Measurements from ENCODE around the gene NDUFB5.
A peak's percentile ranks its signal among the peaks of the same experiment; 100 is the strongest.

The NDUFB5 gene

GRCh38 chr3:179562591-179563270 is 41.9 kb upstream of the NDUFB5 start, which contains the start of gene ACTL6A:
TSS of gene ACTL6A (plus strand) at chr3:179562926. CDS start at chr3:179563093, 167 bp downstream.
- Histone ChIP-seq H3K36me3 (ENCODE audit: insufficient read depth, low read length) (no peaks in the 10 kb centered on the region), H3K4me2 (ENCODE audit: low read length) (peak within 1 kb of the TSS; percentile 88), H3K9ac (ENCODE audit: low read length) (peak within 1 kb of the TSS; percentile 85), H3K9me2 (ENCODE audit: low read depth, low read length) (no peaks in the 10 kb centered on the region), H4K20me1 (ENCODE audit: insufficient read depth, low read length) (no peaks in the 10 kb centered on the region), H3K4me1 (ENCODE audit: insufficient read depth, low read length, severe bottlenecking) (peaks cover 23% of the 10 kb centered on the region), H3K27me3 (ENCODE audit: insufficient read depth, low read length) (no peaks in the 10 kb centered on the region), H3F3A (ENCODE audit: insufficient read depth, low read length) (no peaks in the 10 kb centered on the region), H2AFZ (ENCODE audit: low read length) (peak within 1 kb of the TSS; percentile 44), H3K4me3 (ENCODE audit: low read depth, low read length, poor library complexity, severe bottlenecking) (peak within 1 kb of the TSS; percentile 84), H3K27ac (ENCODE audit: low read depth, low read length, poor library complexity, severe bottlenecking) (peak within 1 kb of the TSS; percentile 77), H3K9me3 (ENCODE audit: low read length) (no peaks in the 10 kb centered on the region), H3K79me2 (ENCODE audit: insufficient read depth, low read length) (peaks cover 46% of the 10 kb centered on the region)
- TF ChIP-seq CTCF (IDR thresholded peaks at IDR 0.05; ENCODE audit: low read length) (no peak), EZH2 (IDR thresholded peaks at IDR 0.05; ENCODE audit: borderline replicate concordance, low read length) (no peak)

- H3K4me2 ChIP-seq (ENCODE audit: low read length), result peak overlapping the region; percentile 88
- no peaks in the 10 kb centered on the region for H3K36me3 ChIP-seq (ENCODE audit: insufficient read depth, low read length)
- H3K9me2 ChIP-seq (ENCODE audit: low read depth, low read length), result no peaks in the 10 kb centered on the region
- peak overlapping the region; percentile 85 for H3K9ac ChIP-seq (ENCODE audit: low read length)
- H3F3A ChIP-seq (ENCODE audit: insufficient read depth, low read length), result no peaks in the 10 kb centered on the region
- peaks cover 23% of the 10 kb centered on the region for H3K4me1 ChIP-seq (ENCODE audit: insufficient read depth, low read length, severe bottlenecking)
- H3K79me2 ChIP-seq (ENCODE audit: insufficient read depth, low read length), result peaks cover 50% of the 10 kb centered on the region
- peak overlapping the region; percentile 84 for H3K4me3 ChIP-seq (ENCODE audit: low read depth, low read length, poor library complexity, severe bottlenecking)
- no peak overlapping the region for H2AFZ ChIP-seq (ENCODE audit: low read length)
- H3K27ac ChIP-seq (ENCODE audit: low read depth, low read length, poor library complexity, severe bottlenecking), result peak overlapping the region; percentile 22
- no peaks in the 10 kb centered on the region for H4K20me1 ChIP-seq (ENCODE audit: insufficient read depth, low read length)
- no peak for TF ChIP-seq EZH2 (IDR thresholded peaks at IDR 0.05; ENCODE audit: borderline replicate concordance, low read length)
- peak; percentile 34; the same call in 1 of the 2 replicates for TF ChIP-seq CTCF (IDR thresholded peaks at IDR 0.05; ENCODE audit: low read length)
- H3K9me3 ChIP-seq (ENCODE audit: low read length), result no peaks in the 10 kb centered on the region
- H3K27me3 ChIP-seq (ENCODE audit: insufficient read depth, low read length), result no peaks in the 10 kb centered on the region
Measured at GRCh38 chr3:179563271-179563783, 41.3 kb upstream of the NDUFB5 start.

GRCh38 chr3:179565496-179565895 is 39.1 kb upstream of the NDUFB5 start:
- H3K9me2 ChIP-seq (ENCODE audit: low read depth, low read length), result no peaks in the 10 kb centered on the region
- H4K20me1 ChIP-seq (ENCODE audit: insufficient read depth, low read length), result no peaks in the 10 kb centered on the region
- H3F3A ChIP-seq (ENCODE audit: insufficient read depth, low read length), result no peaks in the 10 kb centered on the region
- peaks cover 59% of the 10 kb centered on the region for H3K79me2 ChIP-seq (ENCODE audit: insufficient read depth, low read length)
- no peaks in the 10 kb centered on the region for H3K9me3 ChIP-seq (ENCODE audit: low read length)
- peaks cover 19% of the 10 kb centered on the region for H3K36me3 ChIP-seq (ENCODE audit: insufficient read depth, low read length)
- H3K4me2 ChIP-seq (ENCODE audit: low read length), result peak overlapping the region; percentile 1; the same call in 1 of the 2 replicates
- TF ChIP-seq EZH2 (IDR thresholded peaks at IDR 0.05; ENCODE audit: borderline replicate concordance, low read length) (no peak), CTCF (IDR thresholded peaks at IDR 0.05; ENCODE audit: low read length) (no peak)
- no peak overlapping the region for H3K27ac ChIP-seq (ENCODE audit: low read depth, low read length, poor library complexity, severe bottlenecking)
- no peak overlapping the region for H2AFZ ChIP-seq (ENCODE audit: low read length)
- peaks cover 23% of the 10 kb centered on the region for H3K4me1 ChIP-seq (ENCODE audit: insufficient read depth, low read length, severe bottlenecking)
- no peak overlapping the region for H3K4me3 ChIP-seq (ENCODE audit: low read depth, low read length, poor library complexity, severe bottlenecking)
- H3K27me3 ChIP-seq (ENCODE audit: insufficient read depth, low read length), result no peaks in the 10 kb centered on the region
- H3K9ac ChIP-seq (ENCODE audit: low read length), result no peak overlapping the region; the same call in 1 of the 2 replicates

Data from OCI-LY1 (cell line).